ENCODE measurements around the gene ZBTB2.

ZBTB2 gene

DNA sequence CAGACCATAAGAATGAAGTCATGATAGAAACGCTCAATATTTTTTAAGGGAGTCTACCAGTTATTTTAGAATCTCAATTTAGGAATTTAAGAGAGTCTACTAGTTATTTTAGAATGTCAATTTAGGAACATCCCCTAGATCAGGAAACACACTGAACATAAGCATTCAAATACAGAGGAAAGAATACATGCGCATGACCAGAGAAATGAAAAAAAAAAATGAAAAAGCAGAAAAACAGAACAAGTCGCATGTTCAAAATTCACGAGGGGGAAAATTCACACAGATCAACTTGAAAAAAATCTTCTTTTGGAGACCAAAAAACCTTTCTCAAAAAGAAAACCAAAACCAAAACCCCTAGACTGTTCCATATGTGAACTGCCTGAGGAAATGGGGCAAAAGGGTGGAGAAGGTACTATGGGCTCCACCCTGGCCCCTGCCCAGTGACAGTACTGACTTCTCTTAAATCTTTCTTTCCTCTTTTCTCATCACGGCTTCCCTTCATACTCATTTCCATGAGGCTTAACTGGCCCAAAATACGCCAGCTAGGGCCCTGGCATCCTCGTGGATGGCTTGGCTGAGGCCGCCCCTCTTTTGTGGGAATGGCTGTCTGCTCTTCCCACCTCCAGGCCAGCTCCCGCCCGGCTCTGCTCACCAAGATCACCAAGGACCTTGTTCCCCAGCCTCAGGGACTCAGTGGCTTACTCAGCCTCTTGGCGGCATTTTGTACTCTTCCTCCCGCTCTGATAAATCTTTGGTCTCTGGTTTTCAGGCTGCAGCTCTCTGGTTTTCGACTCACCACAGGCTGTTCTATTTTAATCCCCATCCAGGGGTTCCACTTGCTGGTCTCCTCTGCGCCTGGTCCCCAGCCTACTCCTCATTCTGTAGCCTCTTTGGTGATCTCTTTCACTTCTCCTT, 11.2 kb downstream of the ZBTB2 start:
- TF ChIP-seq, protein P1, sequence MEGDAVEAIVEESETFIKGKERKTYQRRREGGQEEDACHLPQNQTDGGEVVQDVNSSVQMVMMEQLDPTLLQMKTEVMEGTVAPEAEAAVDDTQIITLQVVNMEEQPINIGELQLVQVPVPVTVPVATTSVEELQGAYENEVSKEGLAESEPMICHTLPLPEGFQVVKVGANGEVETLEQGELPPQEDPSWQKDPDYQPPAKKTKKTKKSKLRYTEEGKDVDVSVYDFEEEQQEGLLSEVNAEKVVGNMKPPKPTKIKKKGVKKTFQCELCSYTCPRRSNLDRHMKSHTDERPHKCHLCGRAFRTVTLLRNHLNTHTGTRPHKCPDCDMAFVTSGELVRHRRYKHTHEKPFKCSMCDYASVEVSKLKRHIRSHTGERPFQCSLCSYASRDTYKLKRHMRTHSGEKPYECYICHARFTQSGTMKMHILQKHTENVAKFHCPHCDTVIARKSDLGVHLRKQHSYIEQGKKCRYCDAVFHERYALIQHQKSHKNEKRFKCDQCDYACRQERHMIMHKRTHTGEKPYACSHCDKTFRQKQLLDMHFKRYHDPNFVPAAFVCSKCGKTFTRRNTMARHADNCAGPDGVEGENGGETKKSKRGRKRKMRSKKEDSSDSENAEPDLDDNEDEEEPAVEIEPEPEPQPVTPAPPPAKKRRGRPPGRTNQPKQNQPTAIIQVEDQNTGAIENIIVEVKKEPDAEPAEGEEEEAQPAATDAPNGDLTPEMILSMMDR (IDR thresholded peaks at IDR 0.05; ENCODE audit: borderline replicate concordance, extremely low read depth, low read length, poor library complexity, severe bottlenecking): no peak
- TF ChIP-seq EZH2 (IDR thresholded peaks at IDR 0.05; ENCODE audit: borderline replicate concordance, low read depth, low read length, severe bottlenecking): no peak
- Histone ChIP-seq H3K4me2 (ENCODE audit: insufficient read depth, low read length) (no peak overlapping the region), H4K20me1 (ENCODE audit: insufficient read depth, low read length) (peaks cover 68% of the 10 kb centered on the region), H3K27ac (ENCODE audit: low read length) (no peak overlapping the region), H3K27me3 (ENCODE audit: insufficient read depth, low read length, poor library complexity) (no peaks in the 10 kb centered on the region), H3K4me3 (ENCODE audit: low read depth in 1 of 2, low read length in 2 of 2) (no peak overlapping the region), H3K36me3 (ENCODE audit: insufficient read depth, low read length) (peaks cover 5% of the 10 kb centered on the region; the same call in 1 of the 2 replicates), H3K4me1 (ENCODE audit: insufficient read depth, low read length) (peaks cover 7% of the 10 kb centered on the region; the same call in 1 of the 2 replicates), H3K9me3 (ENCODE audit: insufficient read depth, low read length, severe bottlenecking) (no peaks in the 10 kb centered on the region), H3K79me2 (ENCODE audit: insufficient read depth, low read length) (peaks cover 88% of the 10 kb centered on the region), H2AFZ (ENCODE audit: low read depth, low read length) (no peak overlapping the region), H3K9ac (ENCODE audit: low read depth, low read length) (no peak overlapping the region)
- ATAC-seq (ENCODE audit: insufficient read depth, low read depth) (peak; percentile 50; the same call in 2 of the 3 replicates), DNase-seq (no peak)

DNA sequence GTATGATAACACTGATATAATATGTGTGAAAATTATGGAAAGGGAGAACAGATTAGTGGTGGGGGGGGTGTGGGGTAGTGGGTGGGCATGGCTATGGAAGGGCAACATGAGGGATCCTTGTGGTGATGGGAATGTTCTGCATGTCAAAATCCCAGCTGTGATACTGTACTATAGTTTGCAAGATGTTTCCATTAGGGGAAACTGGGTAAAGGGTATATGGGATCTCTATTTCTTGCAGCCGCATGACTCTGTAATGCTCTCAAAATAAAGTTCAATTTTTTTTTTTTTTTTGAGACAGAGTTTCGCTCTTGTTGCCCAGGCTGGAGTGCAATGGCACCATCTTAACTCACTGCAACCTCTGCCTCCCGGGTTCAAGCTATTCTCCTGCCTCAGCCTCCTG, 14.3 kb downstream of the ZBTB2 start:
- peaks cover 89% of the 10 kb centered on the region for H3K79me2 ChIP-seq (ENCODE audit: insufficient read depth, low read length)
- DNase-seq: no peak
- H2AFZ ChIP-seq (ENCODE audit: low read depth, low read length): no peak overlapping the region
- H3K27ac ChIP-seq (ENCODE audit: low read length): no peak overlapping the region
- TF ChIP-seq, protein P1 (IDR thresholded peaks at IDR 0.05; ENCODE audit: borderline replicate concordance, extremely low read depth, low read length, poor library complexity, severe bottlenecking): no peak
- no peak for TF ChIP-seq EZH2 (IDR thresholded peaks at IDR 0.05; ENCODE audit: borderline replicate concordance, low read depth, low read length, severe bottlenecking)
- no peak overlapping the region for H3K9ac ChIP-seq (ENCODE audit: low read depth, low read length)
- no peak for ATAC-seq (ENCODE audit: insufficient read depth, low read depth)
- no peaks in the 10 kb centered on the region for H3K9me3 ChIP-seq (ENCODE audit: insufficient read depth, low read length, severe bottlenecking)
- no peak overlapping the region for H3K4me3 ChIP-seq (ENCODE audit: low read depth in 1 of 2, low read length in 2 of 2)
- peaks cover 7% of the 10 kb centered on the region; the same call in 1 of the 2 replicates for H3K4me1 ChIP-seq (ENCODE audit: insufficient read depth, low read length)
- H4K20me1 ChIP-seq (ENCODE audit: insufficient read depth, low read length): peaks cover 67% of the 10 kb centered on the region
- no peak overlapping the region for H3K4me2 ChIP-seq (ENCODE audit: insufficient read depth, low read length)
- H3K36me3 ChIP-seq (ENCODE audit: insufficient read depth, low read length): peaks cover 17% of the 10 kb centered on the region
- no peaks in the 10 kb centered on the region for H3K27me3 ChIP-seq (ENCODE audit: insufficient read depth, low read length, poor library complexity)

DNA sequence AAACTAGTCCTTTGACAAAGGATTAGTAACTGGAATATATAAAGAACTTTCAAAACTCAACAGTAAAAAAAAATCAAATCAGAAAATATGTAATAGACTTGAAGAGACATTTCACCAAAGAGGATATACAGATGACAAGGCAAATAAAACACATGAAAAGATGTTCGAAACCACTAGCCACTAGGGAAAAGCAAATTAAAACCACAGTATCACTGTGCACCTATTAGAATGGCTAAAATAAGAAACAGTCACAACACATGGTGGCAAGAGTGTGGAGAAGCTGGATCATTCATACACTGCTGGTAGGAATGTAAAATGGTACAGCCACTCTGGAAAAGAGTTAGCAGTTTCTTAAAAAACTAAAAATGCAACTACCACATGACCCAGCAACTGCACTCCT, 14.9 kb downstream of the ZBTB2 start:
- no peak for DNase-seq
- H3K4me3 ChIP-seq (ENCODE audit: low read depth in 1 of 2, low read length in 2 of 2): no peak overlapping the region
- H3K27ac ChIP-seq (ENCODE audit: low read length): no peak overlapping the region
- TF ChIP-seq, protein P1 (IDR thresholded peaks at IDR 0.05; ENCODE audit: borderline replicate concordance, extremely low read depth, low read length, poor library complexity, severe bottlenecking): no peak
- no peak for TF ChIP-seq EZH2 (IDR thresholded peaks at IDR 0.05; ENCODE audit: borderline replicate concordance, low read depth, low read length, severe bottlenecking)
- H4K20me1 ChIP-seq (ENCODE audit: insufficient read depth, low read length): peaks cover 70% of the 10 kb centered on the region
- H2AFZ ChIP-seq (ENCODE audit: low read depth, low read length): no peak overlapping the region
- peak; percentile 81 for ATAC-seq (ENCODE audit: insufficient read depth, low read depth)
- peaks cover 88% of the 10 kb centered on the region for H3K79me2 ChIP-seq (ENCODE audit: insufficient read depth, low read length)
- no peaks in the 10 kb centered on the region for H3K27me3 ChIP-seq (ENCODE audit: insufficient read depth, low read length, poor library complexity)
- peaks cover 23% of the 10 kb centered on the region for H3K36me3 ChIP-seq (ENCODE audit: insufficient read depth, low read length)
- H3K9me3 ChIP-seq (ENCODE audit: insufficient read depth, low read length, severe bottlenecking): no peaks in the 10 kb centered on the region
- peaks cover 7% of the 10 kb centered on the region; the same call in 1 of the 2 replicates for H3K4me1 ChIP-seq (ENCODE audit: insufficient read depth, low read length)
- H3K9ac ChIP-seq (ENCODE audit: low read depth, low read length): no peak overlapping the region
- H3K4me2 ChIP-seq (ENCODE audit: insufficient read depth, low read length): no peak overlapping the region
